SK-N-SH treated with all-trans-retinoic acid at 6 μM for 48 hours (cell line): ENCODE measurements around the gene CDR2L.

ENCODE experiments used
- CREB5 ChIP-seq: fragments of 250-450 bp; sonication (Bioruptor Pico); IDR thresholded peaks from 2 replicates; pipeline ENCODE4 v1.5.1; 2020; ENCODE audit warnings: low read depth, mild to moderate bottlenecking, moderate library complexity
- GLIS3 ChIP-seq: fragments of 250-450 bp; sonication (Bioruptor Pico); IDR thresholded peaks from 2 replicates; pipeline ENCODE4 v1.5.0; 2020; ENCODE audit warnings: mild to moderate bottlenecking, moderate library complexity
- PATZ1 ChIP-seq: fragments of 250-450 bp; sonication (Bioruptor Pico); IDR thresholded peaks from 2 replicates; pipeline ENCODE4 v1.8.0; 2020; ENCODE audit warnings: mild to moderate bottlenecking, moderate library complexity, borderline replicate concordance
- SNAI2 ChIP-seq: fragments of 250-450 bp; sonication (Bioruptor Pico); IDR thresholded peaks from 2 replicates; pipeline ENCODE4 v1.5.0; 2020; ENCODE audit warnings: mild to moderate bottlenecking, moderate library complexity
- TSHZ2 ChIP-seq: fragments of 250-450 bp; sonication (Bioruptor Pico); IDR thresholded peaks from 2 replicates; pipeline ENCODE4 v1.5.0; 2020; ENCODE audit warnings: mild to moderate bottlenecking, moderate library complexity
- ZNF8 ChIP-seq: fragments of 450-650 bp; formaldehyde crosslinking; IDR thresholded peaks from 2 replicates; pipeline ENCODE4 v1.5.0; 2020; ENCODE audit warnings: mild to moderate bottlenecking, moderate library complexity

- TF ChIP-seq PATZ1: no peak
- no peak for TF ChIP-seq ZNF8 (CRISPR knock-in tag)
- TF ChIP-seq TSHZ2 (CRISPR knock-in tag): no peak
- no peak for TF ChIP-seq CREB5
- TF ChIP-seq GLIS3 (CRISPR knock-in tag): no peak
- TF ChIP-seq SNAI2: no peak
These were observed 42.7 kb downstream of the CDR2L start for GRCh38 chr17:75030161-75030560.
